ENCODE data around the gene FERMT2.

Gene FERMT2

GRCh38 chr14:52860910-52861309 lies 89.9 kb downstream of the FERMT2 start:
- DNase-seq = no peak

DNA sequence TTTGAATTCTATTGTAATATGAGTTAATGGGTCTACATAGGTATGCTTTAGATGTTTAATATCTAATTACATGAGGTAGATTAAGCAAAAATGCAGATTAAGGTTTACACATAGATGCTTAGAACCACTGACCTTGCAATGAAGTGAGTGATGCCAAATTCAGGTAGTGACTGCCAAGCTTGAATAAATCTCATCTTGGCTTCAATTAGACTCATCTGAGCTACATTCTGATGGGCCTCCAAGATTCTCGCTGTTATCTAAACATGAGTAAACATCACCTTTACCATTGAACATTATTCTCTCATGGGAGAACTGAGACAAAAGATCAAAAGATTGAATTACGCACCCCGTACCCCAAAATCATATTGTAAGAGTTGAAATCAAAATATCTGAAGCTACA lies 90.6 kb downstream of the FERMT2 start:
- no peak for DNase-seq

GRCh38 chr14:52856139-52856538 lies 94.7 kb downstream of the FERMT2 start:
- DNase-seq = no peak

DNA sequence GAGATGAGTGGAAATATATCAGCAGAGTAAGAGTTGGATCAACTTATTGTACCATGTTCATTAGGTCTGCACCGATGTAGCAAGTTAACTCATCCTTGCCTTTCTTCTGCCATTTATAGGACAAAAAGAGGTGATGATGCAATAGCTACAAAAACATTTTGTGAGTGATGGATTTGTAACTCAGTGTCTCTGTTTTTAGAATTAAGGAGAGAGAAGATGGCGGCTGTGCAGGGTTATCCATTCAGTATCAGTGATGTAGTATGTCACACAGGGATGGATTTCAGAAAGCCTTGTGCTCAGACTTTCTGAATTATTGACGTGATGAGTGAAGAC lies 97.4 kb downstream of the FERMT2 start:
- no peak for DNase-seq

GRCh38 chr14:52852810-52853521 lies 97.9 kb downstream of the FERMT2 start:
- DNase-seq = no peak

- DNase-seq = no peak
Observed at GRCh38 chr14:52850451-52850909, 100.4 kb downstream of the FERMT2 start.

DNA sequence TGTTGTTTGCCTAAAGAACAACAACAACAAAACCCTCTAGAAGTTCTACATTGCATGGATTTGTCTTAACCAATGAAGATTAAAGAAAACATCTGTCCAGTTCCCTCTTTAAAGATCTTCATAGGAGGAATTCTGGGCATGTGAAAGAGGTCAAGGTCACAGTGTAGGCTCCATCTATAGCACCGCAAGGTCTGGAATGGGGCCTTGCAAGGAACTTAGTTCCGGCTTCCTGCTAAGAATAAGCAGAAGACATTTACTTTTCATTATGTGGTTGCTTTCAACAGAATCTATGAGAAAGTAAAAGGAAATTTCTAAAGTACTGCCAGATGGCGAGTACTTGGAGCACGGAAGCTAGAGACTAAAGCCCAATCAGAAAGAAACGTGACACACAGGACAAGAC lies 102.2 kb downstream of the FERMT2 start:
- DNase-seq = no peak

DNA sequence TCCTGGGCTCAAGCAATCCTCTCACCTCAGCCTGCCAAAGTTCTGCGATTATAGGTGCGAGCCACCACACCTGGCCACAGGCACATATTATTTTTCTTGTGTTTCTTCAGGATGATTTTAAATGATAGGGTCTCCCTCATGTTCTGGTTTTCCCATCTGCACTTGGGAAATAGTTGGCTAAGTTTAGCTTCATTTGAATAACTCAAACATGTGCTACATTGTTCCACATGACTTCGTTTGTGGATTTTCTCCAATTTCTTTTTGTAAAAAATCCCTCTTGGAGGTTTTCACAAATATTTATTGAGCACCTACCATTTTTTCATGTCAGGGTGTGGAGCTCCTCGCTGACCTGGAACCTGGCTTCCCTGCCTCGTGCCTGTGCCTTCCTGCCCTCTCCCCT lies 104.3 kb downstream of the FERMT2 start:
- no peak for DNase-seq

GRCh38 chr14:52845081-52845480 lies 105.8 kb downstream of the FERMT2 start:
- no peak for DNase-seq

DNA sequence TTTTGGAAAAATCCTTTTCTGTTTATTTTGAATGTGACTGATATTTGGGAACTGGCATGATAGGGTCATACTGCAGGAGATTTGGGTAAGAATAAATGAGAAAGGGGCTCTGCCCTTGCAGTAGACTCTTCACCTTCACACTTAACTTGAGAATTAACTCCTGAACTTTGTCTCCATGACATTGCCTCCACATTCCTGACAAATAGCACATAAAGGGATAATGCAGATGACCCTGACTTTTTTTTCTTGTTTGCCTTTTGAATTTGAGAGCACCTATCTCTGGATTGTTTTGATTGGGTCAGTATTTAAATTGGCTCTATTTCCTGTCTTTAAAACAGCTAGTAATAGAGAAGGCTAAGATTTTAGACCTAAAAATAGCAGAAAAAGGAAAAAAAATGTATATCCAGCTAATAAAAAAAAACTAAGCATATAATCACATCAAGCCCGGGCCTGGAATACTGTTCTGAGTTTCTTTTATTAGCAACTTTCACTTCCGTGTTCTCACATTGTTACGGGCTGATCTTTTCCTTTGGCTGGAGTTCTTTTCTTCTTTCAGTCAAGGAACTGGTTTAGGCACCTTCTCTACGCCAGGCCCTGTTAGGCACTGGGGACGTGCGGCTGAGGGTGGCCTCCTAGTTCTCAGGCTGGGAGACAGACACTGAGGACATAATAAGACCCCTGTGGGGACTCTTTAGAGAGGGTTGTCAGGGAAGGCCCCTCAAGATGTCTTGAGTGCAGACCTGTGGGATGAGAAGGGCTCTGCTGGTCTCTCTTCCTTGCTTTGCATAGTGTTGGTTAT lies 106.4 kb downstream of the FERMT2 start:
- no peak for DNase-seq

GRCh38 chr14:52840877-52841276 lies 110.0 kb downstream of the FERMT2 start:
- no peak for DNase-seq

- DNase-seq = no peak
Observed at GRCh38 chr14:52837451-52837850, 113.4 kb downstream of the FERMT2 start.

DNA sequence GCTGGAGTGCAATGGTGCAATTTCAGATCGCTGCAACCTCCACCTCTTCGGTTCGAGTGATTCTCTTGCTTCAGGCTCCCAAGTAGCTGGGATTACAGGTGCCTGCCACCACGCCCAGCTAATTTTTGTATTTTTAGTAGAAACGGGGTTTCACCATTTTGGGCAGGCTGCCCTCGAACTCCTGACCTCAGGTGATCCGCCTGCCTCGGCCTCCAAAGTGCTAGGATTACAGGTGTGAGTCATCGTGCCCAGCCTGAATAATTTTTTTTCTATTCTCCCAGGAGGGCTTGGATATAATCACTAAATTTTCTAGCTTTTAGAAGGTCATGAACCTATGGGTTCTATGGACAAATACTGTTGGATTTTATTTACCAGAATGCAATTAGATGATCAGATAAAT lies 114.8 kb downstream of the FERMT2 start:
- DNase-seq = no peak

- no peak for DNase-seq
Observed at GRCh38 chr14:52835122-52835903, 115.5 kb downstream of the FERMT2 start.

- no peak for DNase-seq
Observed at GRCh38 chr14:52834440-52834842, 116.4 kb downstream of the FERMT2 start.

GRCh38 chr14:52833891-52834290 lies 117.0 kb downstream of the FERMT2 start:
- DNase-seq = no peak

DNA sequence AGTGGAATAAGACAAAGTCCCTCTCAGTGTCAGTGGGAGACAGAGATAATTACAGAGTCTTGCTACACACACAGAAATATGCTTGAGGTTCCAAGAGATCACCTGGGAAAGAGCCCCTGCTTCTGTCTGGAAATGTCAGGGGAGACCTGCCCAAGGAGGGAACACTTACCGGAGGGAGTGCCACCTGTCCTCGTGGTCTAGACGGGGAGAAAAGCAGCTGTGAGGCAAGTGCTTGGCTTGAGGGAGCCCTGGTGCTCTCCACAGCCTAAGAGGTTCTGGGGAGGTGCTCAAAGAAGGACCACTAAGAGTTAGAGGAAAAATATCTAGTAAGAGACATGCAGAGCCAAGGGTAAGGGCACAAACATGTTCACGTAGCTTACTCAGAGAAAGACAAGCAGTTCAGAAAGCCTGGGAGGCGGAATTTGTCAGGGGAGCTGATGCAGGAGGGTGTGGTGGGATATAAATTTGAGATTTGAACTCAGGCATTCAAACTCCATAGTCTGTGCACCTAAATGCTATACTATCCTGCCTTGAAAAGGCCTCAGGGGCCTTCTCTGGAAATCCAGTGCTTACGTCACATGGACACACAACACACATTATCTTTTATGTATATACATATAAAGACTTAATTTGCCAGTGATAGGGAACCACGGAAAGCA lies 121.2 kb downstream of the FERMT2 start:
- no peak for DNase-seq

DNA sequence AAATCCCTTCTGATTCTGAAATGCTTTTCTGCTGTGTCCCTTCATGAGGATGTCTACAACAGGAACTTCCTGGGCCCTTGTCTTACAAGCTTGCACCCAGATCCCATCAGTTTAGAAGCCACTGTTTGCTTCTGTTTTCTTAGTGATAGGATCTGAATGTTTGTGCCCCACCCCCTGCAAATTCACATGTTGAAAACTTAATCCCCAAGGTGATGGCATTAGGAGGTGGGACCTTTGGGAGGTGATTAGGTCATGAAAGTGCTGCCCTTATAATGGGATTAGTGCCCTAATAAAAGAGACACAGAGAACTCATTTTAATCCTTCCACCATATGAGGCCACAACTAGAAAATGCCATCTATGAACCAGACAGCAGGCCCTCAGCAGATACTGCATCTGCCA lies 123.4 kb downstream of the FERMT2 start:
- DNase-seq = peak; percentile 41

DNA sequence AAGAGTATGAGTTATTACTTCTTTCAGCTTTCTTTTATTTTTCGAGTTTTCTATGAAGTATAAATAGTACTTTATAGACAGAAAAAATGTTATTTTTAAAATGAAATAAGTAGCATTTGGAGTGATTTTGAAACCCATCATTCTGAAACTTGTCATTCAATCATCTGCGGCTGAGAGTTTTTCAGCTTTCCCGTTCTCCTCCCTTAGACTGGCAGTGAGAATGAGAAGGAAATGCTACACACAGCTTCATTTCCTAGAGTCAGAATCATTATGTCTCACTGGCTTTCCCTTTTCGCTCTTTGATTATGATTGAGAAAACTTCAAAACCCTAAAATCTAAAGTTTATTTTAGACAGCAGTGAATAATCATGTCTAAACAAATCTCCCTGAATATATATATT lies 125.8 kb downstream of the FERMT2 start:
- DNase-seq = no peak

DNA sequence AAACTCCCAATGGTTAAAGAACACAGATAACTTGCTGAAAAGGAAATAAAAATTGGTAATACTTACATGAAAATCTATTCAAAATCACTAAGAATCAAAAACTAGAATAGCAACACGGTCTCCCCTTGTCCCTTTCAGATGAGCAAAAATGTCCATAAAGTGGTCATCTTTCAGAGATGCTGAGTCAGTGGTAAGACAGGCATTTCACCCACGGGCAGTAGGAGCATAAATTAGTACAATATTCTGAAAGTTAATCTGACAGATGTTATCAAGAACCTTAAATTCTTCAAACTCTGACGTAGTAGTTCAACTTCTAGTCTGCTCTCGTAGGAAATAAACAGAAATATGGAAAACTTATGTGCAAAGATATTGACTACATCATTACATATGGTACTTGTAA lies 126.4 kb downstream of the FERMT2 start:
- DNase-seq = no peak

DNA sequence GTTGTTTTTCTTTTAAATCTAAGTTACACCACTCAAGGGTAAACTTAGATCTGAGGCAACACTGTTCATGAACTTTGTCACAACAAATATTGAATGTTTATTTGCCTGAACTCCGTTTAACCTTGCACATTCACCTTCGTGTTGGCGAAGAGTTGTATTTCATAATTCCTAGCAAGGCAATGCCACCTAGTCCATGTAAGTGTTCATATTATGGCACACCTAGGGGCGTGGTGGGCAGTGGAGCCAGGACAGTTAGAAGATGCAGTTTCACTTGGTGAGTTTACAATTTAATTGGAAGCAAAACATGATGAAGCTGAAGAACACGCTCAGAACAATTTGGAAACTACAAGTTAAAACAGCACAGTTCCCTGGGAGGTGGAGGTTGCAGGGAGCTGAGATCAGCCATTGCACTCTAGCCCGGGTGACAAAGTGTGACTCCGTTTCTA lies 129.0 kb downstream of the FERMT2 start:
- no peak for DNase-seq

- no peak for DNase-seq
Observed at GRCh38 chr14:52808101-52808500, 142.7 kb downstream of the FERMT2 start.
